GM21447 (cell line): ENCODE data around the gene CAMK1.

Experiments
- ATAC-seq: cut with Tn5 transposase; IDR thresholded peaks from one replicate; pipeline ENCODE4 v1.9.1; 2021; ENCODE audit not compliant: unreplicated experiment

CAMK1 gene

GRCh38 chr3:9793161-9793781 is 23.5 kb upstream of the CAMK1 start:
- ATAC-seq = no peak

DNA sequence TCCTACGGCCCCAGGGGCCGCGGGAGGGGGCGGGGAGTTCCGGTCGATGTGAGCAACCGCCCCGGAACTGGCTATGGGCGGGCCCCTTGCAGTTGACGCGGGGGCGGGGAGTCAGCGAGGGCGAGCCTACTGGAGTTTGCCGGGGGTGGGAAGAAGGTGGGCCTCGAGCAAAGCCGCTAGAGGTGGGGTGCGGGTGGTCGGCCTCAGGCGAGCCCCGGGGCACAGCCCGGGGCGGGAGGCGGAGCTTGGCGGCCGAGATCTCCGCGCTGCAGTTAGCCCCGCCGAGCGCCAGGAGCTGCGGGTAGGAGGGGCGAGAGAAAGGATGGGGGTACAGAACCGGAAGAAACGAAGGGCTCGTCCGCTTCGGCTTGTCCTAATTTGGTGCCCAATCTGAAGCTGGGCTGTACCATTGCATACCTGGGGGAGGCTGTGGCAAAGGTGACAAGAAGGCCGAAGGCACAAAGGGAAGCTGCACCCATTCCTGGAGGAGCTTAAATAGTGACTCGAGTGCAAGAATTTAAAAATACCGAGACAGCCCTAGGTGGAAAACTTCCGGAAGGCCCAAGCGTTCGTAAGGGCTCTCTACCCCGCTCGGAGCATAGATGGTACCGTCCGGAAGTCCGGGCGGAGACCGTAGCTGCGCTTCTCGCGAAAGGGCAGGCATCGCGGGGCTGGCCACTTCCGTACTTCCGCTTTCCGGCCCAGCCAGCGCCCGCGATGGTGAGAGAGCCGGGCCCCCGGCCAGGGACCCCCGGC is 22.8 kb upstream of the CAMK1 start, which contains the start of the genes ARPC4 and TADA3:
Gene ARPC4, plus strand, starts transcription at position 678 of the 756 bp plus-strand sequence. Its CDS starts 40 bp downstream, at position 718.
Gene TADA3, minus strand, starts transcription at position 69 of the 756 bp plus-strand sequence. CDS start 1,007 bp downstream, outside the sequence.
- ATAC-seq = peak; percentile 81

GRCh38 chr3:9791790-9792404 is 22.1 kb upstream of the CAMK1 start:
- no peak for ATAC-seq

GRCh38 chr3:9791127-9791526 is 21.4 kb upstream of the CAMK1 start:
- ATAC-seq = no peak

GRCh38 chr3:9787714-9788113 is 18.0 kb upstream of the CAMK1 start:
- ATAC-seq = no peak

GRCh38 chr3:9786825-9787669 is 17.3 kb upstream of the CAMK1 start:
- no peak for ATAC-seq

DNA sequence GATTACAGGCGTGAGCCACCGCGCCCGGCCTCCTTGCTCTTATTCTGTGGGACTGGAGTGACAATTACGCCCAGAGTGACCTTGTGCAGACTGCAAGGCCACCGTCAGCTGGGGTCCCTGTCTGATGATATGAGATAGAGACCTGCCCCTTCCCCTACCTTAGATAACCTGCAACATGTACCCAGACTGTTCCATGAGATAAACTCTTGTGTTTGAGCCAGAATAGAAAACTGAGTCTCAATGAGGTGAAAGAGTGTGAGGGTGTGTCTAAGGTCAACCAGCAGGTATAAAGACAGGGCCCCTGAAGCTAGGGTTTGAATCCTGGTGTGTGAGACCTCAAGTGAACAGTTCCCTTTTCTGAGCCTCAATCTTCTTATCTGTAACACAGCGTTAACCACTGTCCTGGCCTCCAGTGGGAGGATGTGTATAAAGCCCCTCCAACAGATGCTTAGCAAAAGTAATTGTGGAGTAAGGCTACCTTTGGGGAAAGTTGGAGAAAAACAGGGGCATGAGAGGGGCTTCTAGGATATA is 16.5 kb upstream of the CAMK1 start:
- ATAC-seq = no peak

DNA sequence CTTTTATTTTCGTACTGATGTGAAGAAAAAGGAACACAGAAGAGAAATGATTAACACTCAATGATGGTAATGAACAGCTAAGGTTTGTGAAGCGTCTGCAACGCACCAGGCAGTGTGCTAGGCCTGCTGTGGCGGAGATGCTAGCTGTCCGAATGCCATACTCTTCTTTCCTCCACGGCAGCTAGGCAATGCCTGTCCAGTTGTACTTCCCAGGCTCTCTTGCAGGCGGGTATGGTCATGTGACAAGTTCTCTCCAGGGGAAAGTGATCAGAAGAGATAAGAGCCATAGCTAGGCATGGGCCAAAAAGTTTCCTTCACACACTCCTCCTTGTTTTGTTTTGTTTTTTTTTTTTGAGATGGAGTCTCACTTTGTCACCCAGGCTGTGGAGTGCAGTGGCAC is 15.9 kb upstream of the CAMK1 start:
- no peak for ATAC-seq

GRCh38 chr3:9784965-9785364 is 15.2 kb upstream of the CAMK1 start:
- no peak for ATAC-seq

GRCh38 chr3:9783954-9784353 is 14.2 kb upstream of the CAMK1 start:
- no peak for ATAC-seq

- no peak for ATAC-seq
Measured at GRCh38 chr3:9782770-9783169, 13.0 kb upstream of the CAMK1 start.

- no peak for ATAC-seq
Measured at GRCh38 chr3:9781978-9782603, 12.3 kb upstream of the CAMK1 start.

DNA sequence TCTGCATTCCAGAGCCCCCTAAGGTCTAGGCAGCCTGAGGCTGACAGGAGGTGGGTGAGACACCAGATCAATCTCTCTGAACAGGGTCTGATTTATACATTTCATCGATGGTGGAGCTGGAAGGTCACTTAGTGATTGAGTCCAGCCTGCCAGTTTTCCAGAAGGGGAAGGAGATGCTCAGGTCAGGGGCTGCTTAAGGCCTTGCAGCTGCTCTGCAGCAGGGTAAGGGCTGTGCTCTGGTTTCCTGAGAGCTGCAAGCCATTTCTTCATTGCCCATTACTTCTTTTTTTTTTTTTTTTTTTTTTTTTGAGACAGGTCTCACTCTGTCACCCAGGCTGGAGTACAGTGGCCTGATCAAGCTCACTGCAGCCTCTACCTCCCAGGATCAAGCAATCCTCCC is 11.8 kb upstream of the CAMK1 start:
- no peak for ATAC-seq

DNA sequence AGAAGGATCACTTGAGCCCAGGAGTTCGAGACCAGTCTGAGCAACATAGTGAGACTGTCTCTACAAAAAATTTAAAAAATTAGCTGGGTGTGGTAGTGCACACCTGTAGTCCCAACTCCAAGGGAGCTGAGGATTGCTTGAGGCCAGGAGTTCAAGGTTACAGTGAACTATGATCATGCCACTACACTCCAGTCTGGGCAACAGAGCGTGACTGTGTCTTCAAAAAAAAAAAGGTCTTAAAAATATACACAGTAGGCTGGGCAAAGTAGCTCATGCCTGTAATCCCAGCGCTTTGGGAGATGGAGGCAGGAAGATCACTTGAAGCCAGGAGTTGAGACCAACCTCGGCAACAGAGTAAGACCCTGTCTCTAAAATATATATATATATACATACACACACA is 11.2 kb upstream of the CAMK1 start:
- ATAC-seq = no peak

DNA sequence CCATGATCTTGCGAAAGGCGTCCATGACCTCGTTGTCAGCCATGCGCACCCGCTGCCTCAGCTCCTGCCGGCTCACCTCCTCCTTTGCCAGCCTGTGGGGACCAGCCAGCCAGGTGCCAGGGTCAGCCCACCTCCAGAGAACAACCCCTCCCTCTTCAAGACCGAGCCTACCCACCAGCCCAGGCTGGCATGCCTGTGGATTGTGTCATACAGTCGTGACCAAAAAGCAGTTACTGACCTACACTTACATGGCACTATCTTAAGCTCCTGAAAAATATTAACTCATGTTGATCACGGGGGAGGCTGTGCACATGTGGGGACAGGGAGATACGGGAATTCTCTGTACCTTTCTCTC is 10.7 kb upstream of the CAMK1 start:
- no peak for ATAC-seq

DNA sequence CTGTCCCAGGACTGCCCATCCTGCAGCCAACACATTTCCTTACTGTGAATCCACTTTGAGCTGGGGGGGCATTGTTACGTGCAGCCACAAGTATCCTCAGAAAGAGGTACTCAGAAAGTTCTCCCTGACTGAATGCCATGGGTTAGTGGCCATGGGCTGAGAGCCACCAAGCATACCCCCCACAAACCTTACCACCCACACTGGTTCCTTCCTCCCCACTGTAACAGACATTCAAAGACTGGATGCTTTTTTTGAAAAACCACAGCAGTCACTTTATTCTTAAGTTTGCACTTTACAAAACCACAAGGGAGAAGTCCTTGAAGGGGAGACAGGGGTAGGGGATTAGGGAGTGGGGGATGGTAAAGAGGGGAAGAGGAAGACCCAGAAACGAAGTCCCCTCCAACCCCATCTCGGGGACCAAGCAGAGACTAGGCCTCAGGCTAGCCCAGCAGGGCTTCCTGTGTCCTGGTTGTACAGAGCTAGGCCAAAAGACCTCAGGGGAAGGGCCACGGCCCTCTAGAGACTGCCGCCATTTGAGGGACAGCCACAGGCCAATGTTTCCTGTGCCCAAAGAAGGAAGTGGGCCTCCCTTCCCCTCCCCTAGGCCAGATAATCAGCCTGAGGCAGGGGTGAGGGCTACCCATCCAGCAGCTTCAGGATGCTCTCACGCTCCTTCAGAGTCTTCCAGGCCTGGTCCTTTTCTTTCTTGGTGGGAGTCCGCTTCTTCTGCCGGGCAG is 10.1 kb upstream of the CAMK1 start:
- ATAC-seq = peak; percentile 60

DNA sequence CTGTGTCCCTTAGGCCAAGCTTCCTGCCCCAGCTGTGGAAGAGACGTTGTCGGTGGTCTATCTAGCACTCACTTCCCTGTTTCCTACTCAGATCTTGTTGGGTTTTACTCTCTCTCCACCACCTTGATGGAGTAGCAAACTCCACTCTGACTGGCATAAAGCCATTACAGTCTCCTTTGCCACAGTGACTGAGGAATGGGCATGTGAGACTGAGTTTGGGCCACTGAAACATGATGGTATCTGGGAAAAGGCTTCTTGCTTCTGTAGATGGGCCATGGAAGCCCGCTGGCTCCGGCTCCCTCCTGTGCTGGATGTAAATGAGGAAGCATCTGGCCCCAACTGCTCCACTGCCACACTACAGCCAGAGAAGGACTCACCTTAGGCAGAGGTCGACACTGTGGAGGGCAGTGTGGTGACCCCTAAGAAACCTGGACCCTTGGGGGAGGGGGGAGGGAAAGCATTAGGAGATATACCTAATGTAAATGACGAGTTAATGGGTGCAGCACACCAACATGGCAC is 9.4 kb upstream of the CAMK1 start:
- ATAC-seq = no peak

- ATAC-seq = no peak
Measured at GRCh38 chr3:9778143-9779074, 8.7 kb upstream of the CAMK1 start.

DNA sequence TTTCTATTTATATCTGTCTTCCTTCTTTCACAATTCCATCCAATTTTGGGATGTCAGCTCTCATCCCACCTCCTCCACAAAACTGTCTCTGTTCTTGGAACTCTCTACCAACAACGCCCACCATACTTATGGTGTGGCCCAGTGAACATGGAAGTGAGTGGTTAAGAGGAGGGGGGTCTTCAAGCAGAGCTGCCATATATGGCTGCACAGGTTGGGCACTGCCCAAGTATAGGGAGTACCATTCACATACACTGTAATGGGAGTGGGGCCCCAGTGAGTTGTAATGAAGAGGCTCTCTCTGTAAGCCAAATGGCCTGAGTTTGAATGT is 7.9 kb upstream of the CAMK1 start:
- no peak for ATAC-seq
